Measurements from ENCODE around the gene DIP2C.

DIP2C gene

DNA sequence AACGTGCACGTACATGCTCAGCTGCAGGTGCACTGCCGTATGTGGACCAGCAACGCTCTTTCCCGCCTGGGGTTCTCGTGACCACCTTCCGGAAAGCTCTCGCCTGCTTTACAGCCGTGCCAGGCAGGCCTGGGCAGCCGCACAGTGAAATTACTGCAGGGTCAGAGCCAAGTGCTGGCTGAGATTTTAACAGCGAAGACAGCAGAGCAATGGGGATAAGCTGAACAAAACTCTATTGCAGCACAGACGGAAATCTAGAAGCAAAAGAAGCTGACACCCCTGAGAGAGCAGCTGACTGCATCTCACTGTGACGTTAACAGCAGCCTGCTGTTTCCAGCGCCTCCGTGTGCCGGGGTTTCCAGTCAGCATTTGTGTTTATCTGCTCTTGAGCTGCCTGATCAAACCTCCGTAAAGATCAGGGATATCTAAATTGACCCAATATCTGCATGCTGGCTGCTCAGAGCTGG lies 179.0 kb downstream of the DIP2C start:
- H3K4me3 ChIP-seq (ENCODE audit: low read depth, low read length), result no peak overlapping the region
- no peaks in the 10 kb centered on the region for H3K27me3 ChIP-seq (replicated peaks)
- H3K27ac ChIP-seq, result no peak overlapping the region
- in situ Hi-C loops (cut with HindIII; ENCODE audit: low pct_ligation_motif_present, low sequenced_read_pairs), result no loop called here
- no peaks in the 10 kb centered on the region for H3K36me3 ChIP-seq (replicated peaks)
- TF ChIP-seq, protein P1, sequence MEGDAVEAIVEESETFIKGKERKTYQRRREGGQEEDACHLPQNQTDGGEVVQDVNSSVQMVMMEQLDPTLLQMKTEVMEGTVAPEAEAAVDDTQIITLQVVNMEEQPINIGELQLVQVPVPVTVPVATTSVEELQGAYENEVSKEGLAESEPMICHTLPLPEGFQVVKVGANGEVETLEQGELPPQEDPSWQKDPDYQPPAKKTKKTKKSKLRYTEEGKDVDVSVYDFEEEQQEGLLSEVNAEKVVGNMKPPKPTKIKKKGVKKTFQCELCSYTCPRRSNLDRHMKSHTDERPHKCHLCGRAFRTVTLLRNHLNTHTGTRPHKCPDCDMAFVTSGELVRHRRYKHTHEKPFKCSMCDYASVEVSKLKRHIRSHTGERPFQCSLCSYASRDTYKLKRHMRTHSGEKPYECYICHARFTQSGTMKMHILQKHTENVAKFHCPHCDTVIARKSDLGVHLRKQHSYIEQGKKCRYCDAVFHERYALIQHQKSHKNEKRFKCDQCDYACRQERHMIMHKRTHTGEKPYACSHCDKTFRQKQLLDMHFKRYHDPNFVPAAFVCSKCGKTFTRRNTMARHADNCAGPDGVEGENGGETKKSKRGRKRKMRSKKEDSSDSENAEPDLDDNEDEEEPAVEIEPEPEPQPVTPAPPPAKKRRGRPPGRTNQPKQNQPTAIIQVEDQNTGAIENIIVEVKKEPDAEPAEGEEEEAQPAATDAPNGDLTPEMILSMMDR (IDR thresholded peaks at IDR 0.05; ENCODE audit: low read depth, low read length, missing control alignments), result no peak
- DNase-seq, result no peak

- H3K27me3 ChIP-seq (replicated peaks), result no peaks in the 10 kb centered on the region
- in situ Hi-C loops (cut with HindIII; ENCODE audit: low pct_ligation_motif_present, low sequenced_read_pairs), result no loop called here
- TF ChIP-seq, protein P1 (IDR thresholded peaks at IDR 0.05; ENCODE audit: low read depth, low read length, missing control alignments), result no peak
- no peaks in the 10 kb centered on the region for H3K36me3 ChIP-seq (replicated peaks)
- no peak overlapping the region for H3K4me3 ChIP-seq (ENCODE audit: low read depth, low read length)
- H3K27ac ChIP-seq, result no peak overlapping the region
- no peak for DNase-seq
These were observed 179.9 kb downstream of the DIP2C start for GRCh38 chr10:509361-510102.

- H3K36me3 ChIP-seq (replicated peaks), result no peaks in the 10 kb centered on the region
- no peak for DNase-seq
- H3K27me3 ChIP-seq (replicated peaks), result no peaks in the 10 kb centered on the region
- H3K4me3 ChIP-seq (ENCODE audit: low read depth, low read length), result no peak overlapping the region
- no peak overlapping the region for H3K27ac ChIP-seq
- TF ChIP-seq, protein P1 (IDR thresholded peaks at IDR 0.05; ENCODE audit: low read depth, low read length, missing control alignments), result no peak
- in situ Hi-C loops (cut with HindIII; ENCODE audit: low pct_ligation_motif_present, low sequenced_read_pairs), result no loop called here
These were observed 180.7 kb downstream of the DIP2C start for GRCh38 chr10:508726-509125.

- no peak for DNase-seq
- Histone ChIP-seq H3K27me3 (replicated peaks) (no peaks in the 10 kb centered on the region), H3K36me3 (replicated peaks) (no peaks in the 10 kb centered on the region), H3K27ac (no peak overlapping the region), H3K4me3 (ENCODE audit: low read depth, low read length) (no peak overlapping the region)
- TF ChIP-seq, protein P1 (IDR thresholded peaks at IDR 0.05; ENCODE audit: low read depth, low read length, missing control alignments), result no peak
- in situ Hi-C loops (cut with HindIII; ENCODE audit: low pct_ligation_motif_present, low sequenced_read_pairs), result no loop called here
These were observed 181.5 kb downstream of the DIP2C start for GRCh38 chr10:507908-508444.

DNA sequence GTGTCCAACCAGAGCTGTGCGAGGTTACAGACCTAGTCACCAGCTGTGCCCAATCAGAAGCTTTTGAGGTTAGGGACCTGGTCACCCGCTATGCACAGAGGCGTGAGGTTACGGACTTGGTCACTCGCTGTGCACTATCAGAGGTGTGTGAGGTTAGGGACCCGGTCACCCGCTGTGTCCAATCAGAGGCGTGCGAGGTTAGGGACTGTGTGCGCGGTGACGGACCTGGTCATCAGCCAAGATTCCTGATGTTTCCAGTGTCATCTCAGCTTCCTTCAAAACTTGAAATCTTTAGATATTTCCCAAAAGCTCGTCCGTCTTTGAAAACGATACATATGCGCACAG lies 182.1 kb downstream of the DIP2C start:
- H3K27ac ChIP-seq, result no peak overlapping the region
- DNase-seq, result no peak
- in situ Hi-C loops (cut with HindIII; ENCODE audit: low pct_ligation_motif_present, low sequenced_read_pairs), result no loop called here
- H3K4me3 ChIP-seq (ENCODE audit: low read depth, low read length), result no peak overlapping the region
- H3K27me3 ChIP-seq (replicated peaks), result no peaks in the 10 kb centered on the region
- TF ChIP-seq, protein P1 (IDR thresholded peaks at IDR 0.05; ENCODE audit: low read depth, low read length, missing control alignments), result no peak
- H3K36me3 ChIP-seq (replicated peaks), result no peaks in the 10 kb centered on the region

Data from brain microvascular endothelial cell (primary cell).